MM.1S (cell line): ENCODE measurements around the gene SUMO2.

Experiments used
- EZH2 ChIP-seq: fragments of 300-600 bp; sonication (generic); optimal IDR thresholded peaks from 2 replicates; pipeline ENCODE3; 2017; ENCODE audit warnings: low read depth, mild to moderate bottlenecking, antibody characterized with exemption, low read length, mixed read lengths
- EZH2phosphoT487 ChIP-seq: fragments of 300-600 bp; sonication (generic); IDR thresholded peaks from 2 replicates; pipeline ENCODE4 v1.6.1; 2018; ENCODE audit warnings: antibody characterized with exemption, low read length
- TF ChIP-seq, protein P1 (sequence below): fragments of 300-600 bp; sonication (generic); IDR thresholded peaks from 2 replicates; pipeline ENCODE4 v1.5.1; 2016; ENCODE audit warnings: antibody characterized with exemption, low read length, mixed read lengths

DNA sequence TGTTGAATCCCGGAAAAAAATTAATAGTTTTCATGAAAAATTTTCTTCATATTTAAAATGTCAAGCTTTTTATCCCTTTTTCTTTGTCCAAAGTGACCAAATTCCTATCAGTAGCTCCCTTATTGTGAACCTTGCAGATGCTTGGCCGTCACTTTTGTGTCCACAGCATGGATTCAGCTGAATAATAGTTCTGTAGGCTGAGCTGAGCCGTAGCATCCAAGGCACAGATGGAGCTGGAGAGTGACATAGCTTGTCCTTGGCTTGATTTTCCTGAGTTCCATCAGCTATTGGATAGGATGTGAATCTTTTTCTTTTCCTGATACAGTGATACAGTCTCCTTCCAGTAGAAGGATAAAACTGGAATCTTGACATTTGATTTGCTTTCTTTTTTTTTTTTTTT is 26.3 kb upstream of the SUMO2 start:
- TF ChIP-seq, protein P1, sequence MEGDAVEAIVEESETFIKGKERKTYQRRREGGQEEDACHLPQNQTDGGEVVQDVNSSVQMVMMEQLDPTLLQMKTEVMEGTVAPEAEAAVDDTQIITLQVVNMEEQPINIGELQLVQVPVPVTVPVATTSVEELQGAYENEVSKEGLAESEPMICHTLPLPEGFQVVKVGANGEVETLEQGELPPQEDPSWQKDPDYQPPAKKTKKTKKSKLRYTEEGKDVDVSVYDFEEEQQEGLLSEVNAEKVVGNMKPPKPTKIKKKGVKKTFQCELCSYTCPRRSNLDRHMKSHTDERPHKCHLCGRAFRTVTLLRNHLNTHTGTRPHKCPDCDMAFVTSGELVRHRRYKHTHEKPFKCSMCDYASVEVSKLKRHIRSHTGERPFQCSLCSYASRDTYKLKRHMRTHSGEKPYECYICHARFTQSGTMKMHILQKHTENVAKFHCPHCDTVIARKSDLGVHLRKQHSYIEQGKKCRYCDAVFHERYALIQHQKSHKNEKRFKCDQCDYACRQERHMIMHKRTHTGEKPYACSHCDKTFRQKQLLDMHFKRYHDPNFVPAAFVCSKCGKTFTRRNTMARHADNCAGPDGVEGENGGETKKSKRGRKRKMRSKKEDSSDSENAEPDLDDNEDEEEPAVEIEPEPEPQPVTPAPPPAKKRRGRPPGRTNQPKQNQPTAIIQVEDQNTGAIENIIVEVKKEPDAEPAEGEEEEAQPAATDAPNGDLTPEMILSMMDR: no peak
- TF ChIP-seq EZH2 (no peak), EZH2phosphoT487 (no peak)
